ENCODE data around the gene ODAD2.

ODAD2 gene

GRCh38 chr10:27861781-27862180, 137.1 kb downstream of the ODAD2 start:
- Histone ChIP-seq H3K27ac (ENCODE audit: insufficient read depth in 1 of 2, low read depth in 1 of 2, low read length in 2 of 2, poor library complexity in 1 of 2, severe bottlenecking in 2 of 2) (no peak overlapping the region), H3K27me3 (replicated peaks in 2 of 5; ENCODE audit: control insufficient read depth in 4 of 5, insufficient read depth in 5 of 5, low read length in 4 of 5) (no peaks in the 10 kb centered on the region), H3K9me3 (ENCODE audit: control extremely low read depth in 1 of 5, control insufficient read depth in 4 of 5, insufficient read depth in 2 of 5, low read depth in 1 of 5, low read length in 4 of 5) (no peaks in the 10 kb centered on the region), H3K36me3 (ENCODE audit: control insufficient read depth in 4 of 4, insufficient read depth in 4 of 4, low read length in 3 of 4) (no peaks in the 10 kb centered on the region), H3K4me1 (ENCODE audit: control extremely low read depth in 1 of 4, control insufficient read depth in 4 of 4, insufficient read depth in 4 of 4, low read length in 3 of 4) (no peaks in the 10 kb centered on the region), H3K4me3 (ENCODE audit: control insufficient read depth in 1 of 7, extremely low read depth in 1 of 7, insufficient read depth in 4 of 7, low read depth in 2 of 7, low read length in 6 of 7) (no peak overlapping the region)
- DNase-seq, result no peak
- POLR2A ChIA-PET, result no interaction called here
- WGBS (ENCODE audit: insufficient coverage), result 100% methylated on average over 1 of the region's 4 CpGs
- CTCF ChIA-PET, result no interaction called here

GRCh38 chr10:27857616-27858015, 141.3 kb downstream of the ODAD2 start:
- H3K9me3 ChIP-seq (ENCODE audit: control extremely low read depth in 1 of 5, control insufficient read depth in 4 of 5, insufficient read depth in 2 of 5, low read depth in 1 of 5, low read length in 4 of 5), result no peaks in the 10 kb centered on the region
- H3K27me3 ChIP-seq (replicated peaks in 2 of 5; ENCODE audit: control insufficient read depth in 4 of 5, insufficient read depth in 5 of 5, low read length in 4 of 5), result no peaks in the 10 kb centered on the region
- 94% methylated on average over 8 of the region's 8 CpGs for WGBS (ENCODE audit: insufficient coverage)
- ChIA-PET CTCF (no interaction called here), POLR2A (no interaction called here)
- no peaks in the 10 kb centered on the region for H3K4me1 ChIP-seq (ENCODE audit: control extremely low read depth in 1 of 4, control insufficient read depth in 4 of 4, insufficient read depth in 4 of 4, low read length in 3 of 4)
- H3K36me3 ChIP-seq (ENCODE audit: control insufficient read depth in 4 of 4, insufficient read depth in 4 of 4, low read length in 3 of 4), result no peaks in the 10 kb centered on the region
- no peak overlapping the region for H3K4me3 ChIP-seq (ENCODE audit: control insufficient read depth in 1 of 7, extremely low read depth in 1 of 7, insufficient read depth in 4 of 7, low read depth in 2 of 7, low read length in 6 of 7)
- no peak for DNase-seq
- H3K27ac ChIP-seq (ENCODE audit: insufficient read depth in 1 of 2, low read depth in 1 of 2, low read length in 2 of 2, poor library complexity in 1 of 2, severe bottlenecking in 2 of 2), result no peak overlapping the region

GRCh38 chr10:27844223-27844622, 154.7 kb downstream of the ODAD2 start:
- ChIA-PET CTCF (no interaction called here), POLR2A (no interaction called here)
- Histone ChIP-seq H3K4me3 (ENCODE audit: control insufficient read depth in 1 of 7, extremely low read depth in 1 of 7, insufficient read depth in 4 of 7, low read depth in 2 of 7, low read length in 6 of 7) (no peak overlapping the region), H3K4me1 (ENCODE audit: control extremely low read depth in 1 of 4, control insufficient read depth in 4 of 4, insufficient read depth in 4 of 4, low read length in 3 of 4) (no peaks in the 10 kb centered on the region), H3K9me3 (ENCODE audit: control extremely low read depth in 1 of 5, control insufficient read depth in 4 of 5, insufficient read depth in 2 of 5, low read depth in 1 of 5, low read length in 4 of 5) (no peaks in the 10 kb centered on the region), H3K36me3 (ENCODE audit: control insufficient read depth in 4 of 4, insufficient read depth in 4 of 4, low read length in 3 of 4) (no peaks in the 10 kb centered on the region), H3K27ac (ENCODE audit: insufficient read depth in 1 of 2, low read depth in 1 of 2, low read length in 2 of 2, poor library complexity in 1 of 2, severe bottlenecking in 2 of 2) (no peak overlapping the region), H3K27me3 (replicated peaks in 2 of 5; ENCODE audit: control insufficient read depth in 4 of 5, insufficient read depth in 5 of 5, low read length in 4 of 5) (no peaks in the 10 kb centered on the region)
- no CpG with 5 or more reads among the region's 1 CpG for WGBS (ENCODE audit: insufficient coverage)
- DNase-seq, result no peak

GRCh38 chr10:27838901-27839300, 160.0 kb downstream of the ODAD2 start:
- Histone ChIP-seq H3K4me1 (ENCODE audit: control extremely low read depth in 1 of 4, control insufficient read depth in 4 of 4, insufficient read depth in 4 of 4, low read length in 3 of 4) (no peaks in the 10 kb centered on the region), H3K27ac (ENCODE audit: insufficient read depth in 1 of 2, low read depth in 1 of 2, low read length in 2 of 2, poor library complexity in 1 of 2, severe bottlenecking in 2 of 2) (no peak overlapping the region), H3K4me3 (ENCODE audit: control insufficient read depth in 1 of 7, extremely low read depth in 1 of 7, insufficient read depth in 4 of 7, low read depth in 2 of 7, low read length in 6 of 7) (no peak overlapping the region), H3K36me3 (ENCODE audit: control insufficient read depth in 4 of 4, insufficient read depth in 4 of 4, low read length in 3 of 4) (no peaks in the 10 kb centered on the region), H3K9me3 (ENCODE audit: control extremely low read depth in 1 of 5, control insufficient read depth in 4 of 5, insufficient read depth in 2 of 5, low read depth in 1 of 5, low read length in 4 of 5) (no peaks in the 10 kb centered on the region), H3K27me3 (replicated peaks in 2 of 5; ENCODE audit: control insufficient read depth in 4 of 5, insufficient read depth in 5 of 5, low read length in 4 of 5) (no peaks in the 10 kb centered on the region)
- ChIA-PET CTCF (no interaction called here), POLR2A (no interaction called here)
- 97% methylated on average over 6 of the region's 8 CpGs for WGBS (ENCODE audit: insufficient coverage)
- no peak for DNase-seq

GRCh38 chr10:27838361-27838760, 160.5 kb downstream of the ODAD2 start:
- CTCF ChIA-PET, result no interaction called here
- Histone ChIP-seq H3K27ac (ENCODE audit: insufficient read depth in 1 of 2, low read depth in 1 of 2, low read length in 2 of 2, poor library complexity in 1 of 2, severe bottlenecking in 2 of 2) (no peak overlapping the region), H3K27me3 (replicated peaks in 2 of 5; ENCODE audit: control insufficient read depth in 4 of 5, insufficient read depth in 5 of 5, low read length in 4 of 5) (no peaks in the 10 kb centered on the region), H3K4me3 (ENCODE audit: control insufficient read depth in 1 of 7, extremely low read depth in 1 of 7, insufficient read depth in 4 of 7, low read depth in 2 of 7, low read length in 6 of 7) (no peak overlapping the region), H3K36me3 (ENCODE audit: control insufficient read depth in 4 of 4, insufficient read depth in 4 of 4, low read length in 3 of 4) (no peaks in the 10 kb centered on the region), H3K9me3 (ENCODE audit: control extremely low read depth in 1 of 5, control insufficient read depth in 4 of 5, insufficient read depth in 2 of 5, low read depth in 1 of 5, low read length in 4 of 5) (no peaks in the 10 kb centered on the region), H3K4me1 (ENCODE audit: control extremely low read depth in 1 of 4, control insufficient read depth in 4 of 4, insufficient read depth in 4 of 4, low read length in 3 of 4) (no peaks in the 10 kb centered on the region)
- POLR2A ChIA-PET, result no interaction called here
- 100% methylated on average over 2 of the region's 4 CpGs for WGBS (ENCODE audit: insufficient coverage)
- DNase-seq, result no peak

GRCh38 chr10:27834476-27834875, 164.4 kb downstream of the ODAD2 start:
- H3K9me3 ChIP-seq (ENCODE audit: control extremely low read depth in 1 of 5, control insufficient read depth in 4 of 5, insufficient read depth in 2 of 5, low read depth in 1 of 5, low read length in 4 of 5), result no peaks in the 10 kb centered on the region
- H3K27ac ChIP-seq (ENCODE audit: insufficient read depth in 1 of 2, low read depth in 1 of 2, low read length in 2 of 2, poor library complexity in 1 of 2, severe bottlenecking in 2 of 2), result no peak overlapping the region
- no peaks in the 10 kb centered on the region for H3K36me3 ChIP-seq (ENCODE audit: control insufficient read depth in 4 of 4, insufficient read depth in 4 of 4, low read length in 3 of 4)
- no peak overlapping the region for H3K4me3 ChIP-seq (ENCODE audit: control insufficient read depth in 1 of 7, extremely low read depth in 1 of 7, insufficient read depth in 4 of 7, low read depth in 2 of 7, low read length in 6 of 7)
- WGBS (ENCODE audit: insufficient coverage), result 88% methylated on average over 3 of the region's 3 CpGs
- CTCF ChIA-PET, result no interaction called here
- H3K4me1 ChIP-seq (ENCODE audit: control extremely low read depth in 1 of 4, control insufficient read depth in 4 of 4, insufficient read depth in 4 of 4, low read length in 3 of 4), result no peaks in the 10 kb centered on the region
- DNase-seq, result no peak
- POLR2A ChIA-PET, result no interaction called here
- H3K27me3 ChIP-seq (replicated peaks in 2 of 5; ENCODE audit: control insufficient read depth in 4 of 5, insufficient read depth in 5 of 5, low read length in 4 of 5), result peaks cover 0 to 2% (median 0%) of the 10 kb centered on the region in 5 experiments

- Histone ChIP-seq H3K36me3 (ENCODE audit: control insufficient read depth in 4 of 4, insufficient read depth in 4 of 4, low read length in 3 of 4) (no peaks in the 10 kb centered on the region), H3K27ac (ENCODE audit: insufficient read depth in 1 of 2, low read depth in 1 of 2, low read length in 2 of 2, poor library complexity in 1 of 2, severe bottlenecking in 2 of 2) (no peak overlapping the region), H3K27me3 (replicated peaks in 2 of 5; ENCODE audit: control insufficient read depth in 4 of 5, insufficient read depth in 5 of 5, low read length in 4 of 5) (peaks cover 0 to 2% (median 0%) of the 10 kb centered on the region in 5 experiments), H3K4me3 (ENCODE audit: control insufficient read depth in 1 of 7, extremely low read depth in 1 of 7, insufficient read depth in 4 of 7, low read depth in 2 of 7, low read length in 6 of 7) (no peak overlapping the region), H3K4me1 (ENCODE audit: control extremely low read depth in 1 of 4, control insufficient read depth in 4 of 4, insufficient read depth in 4 of 4, low read length in 3 of 4) (no peaks in the 10 kb centered on the region), H3K9me3 (ENCODE audit: control extremely low read depth in 1 of 5, control insufficient read depth in 4 of 5, insufficient read depth in 2 of 5, low read depth in 1 of 5, low read length in 4 of 5) (no peaks in the 10 kb centered on the region)
- no peak for DNase-seq
- ChIA-PET POLR2A (no interaction called here), CTCF (no interaction called here)
- 96% methylated on average over 5 of the region's 6 CpGs for WGBS (ENCODE audit: insufficient coverage)
Observed at GRCh38 chr10:27833792-27834191, 165.1 kb downstream of the ODAD2 start.
